Measurements from ENCODE around the gene BRAF. TPM values are rescaled to one million over a fixed set of nuclear protein-coding genes. Genes with fewer than 3 reads are reported as not detected.
"Not testable (repeated sequence)": the region's sequence is repeated elsewhere in the genome, so short reads cannot be mapped to it uniquely, and the experiment has no call there.

Gene BRAF
- polyA plus RNA-seq, 1 experiment: 8.9 TPM

DNA sequence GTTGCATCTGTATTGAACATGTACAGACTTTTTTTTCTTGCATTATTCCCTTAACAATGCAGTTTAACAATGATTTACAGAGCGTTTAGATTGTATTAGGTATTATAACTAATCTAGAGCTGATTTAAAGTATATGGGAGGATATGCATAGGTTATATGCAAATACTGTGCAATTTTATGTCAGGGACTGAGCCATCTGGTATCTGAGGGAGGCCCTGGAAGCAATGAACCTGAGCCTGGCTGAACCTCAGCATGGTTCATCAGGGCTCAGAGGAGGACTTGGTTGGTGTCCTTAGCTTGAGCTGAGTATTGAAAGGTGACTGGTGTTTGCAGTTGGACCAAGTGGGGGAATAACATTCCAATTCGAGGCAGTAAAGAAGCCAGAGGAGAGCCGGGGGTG, 247.2 kb downstream of the BRAF start:
- Histone ChIP-seq H3K27me3 (ENCODE audit: control insufficient read depth, insufficient read depth, low read length) (no peaks in the 10 kb centered on the region), H3K36me3 (ENCODE audit: control insufficient read depth, insufficient read depth, low read length) (peaks cover 3% of the 10 kb centered on the region), H3K4me3 (ENCODE audit: low read depth, low read length) (no peak overlapping the region)
- ChIA-PET CTCF (no interaction called here), POLR2A (no interaction called here)
- TF ChIP-seq, protein P1, sequence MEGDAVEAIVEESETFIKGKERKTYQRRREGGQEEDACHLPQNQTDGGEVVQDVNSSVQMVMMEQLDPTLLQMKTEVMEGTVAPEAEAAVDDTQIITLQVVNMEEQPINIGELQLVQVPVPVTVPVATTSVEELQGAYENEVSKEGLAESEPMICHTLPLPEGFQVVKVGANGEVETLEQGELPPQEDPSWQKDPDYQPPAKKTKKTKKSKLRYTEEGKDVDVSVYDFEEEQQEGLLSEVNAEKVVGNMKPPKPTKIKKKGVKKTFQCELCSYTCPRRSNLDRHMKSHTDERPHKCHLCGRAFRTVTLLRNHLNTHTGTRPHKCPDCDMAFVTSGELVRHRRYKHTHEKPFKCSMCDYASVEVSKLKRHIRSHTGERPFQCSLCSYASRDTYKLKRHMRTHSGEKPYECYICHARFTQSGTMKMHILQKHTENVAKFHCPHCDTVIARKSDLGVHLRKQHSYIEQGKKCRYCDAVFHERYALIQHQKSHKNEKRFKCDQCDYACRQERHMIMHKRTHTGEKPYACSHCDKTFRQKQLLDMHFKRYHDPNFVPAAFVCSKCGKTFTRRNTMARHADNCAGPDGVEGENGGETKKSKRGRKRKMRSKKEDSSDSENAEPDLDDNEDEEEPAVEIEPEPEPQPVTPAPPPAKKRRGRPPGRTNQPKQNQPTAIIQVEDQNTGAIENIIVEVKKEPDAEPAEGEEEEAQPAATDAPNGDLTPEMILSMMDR (IDR thresholded peaks at IDR 0.05; ENCODE audit: insufficient read depth, low read depth, low read length): no peak
- DNase-seq (ENCODE audit: low read depth): no peak

DNA sequence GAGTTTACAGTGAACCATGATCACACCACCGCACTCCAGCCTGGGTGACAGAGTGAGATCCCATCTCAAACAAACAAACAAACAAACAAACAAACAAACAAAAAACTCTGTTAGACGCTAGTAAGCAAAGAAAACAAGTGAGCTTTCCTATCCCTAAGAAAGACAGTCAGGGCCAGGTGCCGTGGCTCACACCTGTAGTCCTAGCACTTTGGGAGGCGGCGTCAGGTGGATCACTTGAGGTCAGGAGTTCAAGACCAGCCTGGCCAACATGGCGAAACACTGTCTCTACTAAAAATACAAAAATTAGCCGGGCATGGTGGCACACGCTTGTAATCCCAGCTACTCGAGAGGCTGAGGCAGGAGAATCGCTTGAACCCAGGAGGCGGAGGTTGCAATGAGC, 247.8 kb downstream of the BRAF start:
- POLR2A ChIA-PET, CTCF ChIA-PET: not testable (repeated sequence)

DNA sequence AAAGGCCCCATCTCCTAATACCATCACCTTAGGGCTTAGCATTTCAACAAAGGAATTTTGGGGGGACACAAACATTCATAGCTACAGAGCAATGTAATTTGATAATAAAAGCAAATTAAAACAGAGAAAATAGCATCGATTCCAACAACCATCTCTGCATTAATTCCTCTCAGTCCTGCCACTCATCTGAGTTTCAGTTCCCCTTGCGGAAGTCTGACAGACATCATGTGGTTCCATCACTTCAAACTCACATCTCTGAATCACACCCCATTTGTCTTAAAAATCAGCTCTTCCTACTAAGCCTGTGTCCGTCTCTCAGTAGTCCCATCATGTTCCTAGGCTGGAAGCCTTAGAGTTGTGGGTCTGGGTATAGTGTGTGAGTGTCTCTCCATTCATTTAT, 248.4 kb downstream of the BRAF start:
- ChIA-PET CTCF (interaction anchor here (1.0 to 2.3 kb wide), 2 partner anchors 9 to 46 kb away, joined by 3 to 21 read pairs; no protein-coding TSS in a partner anchor), POLR2A (no interaction called here)
- H3K36me3 ChIP-seq (ENCODE audit: control insufficient read depth, insufficient read depth, low read length): peaks cover 3% of the 10 kb centered on the region
- no peak overlapping the region for H3K4me3 ChIP-seq (ENCODE audit: low read depth, low read length)
- H3K27me3 ChIP-seq (ENCODE audit: control insufficient read depth, insufficient read depth, low read length): no peaks in the 10 kb centered on the region
- TF ChIP-seq, protein P1 (IDR thresholded peaks at IDR 0.05; ENCODE audit: insufficient read depth, low read depth, low read length): no peak
- no peak for DNase-seq (ENCODE audit: low read depth)

More for the DNA sequence above, 247.8 kb downstream of the BRAF start:
- H3K27me3 ChIP-seq (ENCODE audit: control insufficient read depth, insufficient read depth, low read length); H3K4me3 ChIP-seq (ENCODE audit: low read depth, low read length); DNase-seq (ENCODE audit: low read depth); H3K36me3 ChIP-seq (ENCODE audit: control insufficient read depth, insufficient read depth, low read length): not testable (repeated sequence)

DNA sequence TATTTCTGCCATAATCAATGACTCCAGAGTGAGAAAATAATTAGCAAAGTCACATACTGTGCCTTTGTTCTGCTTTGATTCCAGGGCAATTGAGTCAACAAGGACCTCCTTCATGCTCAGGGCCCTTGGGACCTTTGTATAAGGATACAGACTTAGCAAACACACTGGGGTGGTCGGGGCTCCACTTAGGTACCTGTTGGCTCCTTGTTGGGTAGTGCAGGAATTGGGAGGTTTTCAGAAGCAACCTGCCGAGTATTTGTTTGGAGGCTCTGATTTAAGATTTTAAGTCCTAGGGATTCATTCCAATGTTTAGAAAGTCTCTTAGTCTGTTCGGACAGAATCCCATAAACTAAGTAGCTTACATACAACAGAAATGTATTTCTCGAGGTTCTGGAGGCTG, 249.0 kb downstream of the BRAF start:
- no peak for DNase-seq (ENCODE audit: low read depth)
- Histone ChIP-seq H3K36me3 (ENCODE audit: control insufficient read depth, insufficient read depth, low read length) (peaks cover under 1% of the 10 kb centered on the region), H3K4me3 (ENCODE audit: low read depth, low read length) (no peak overlapping the region), H3K27me3 (ENCODE audit: control insufficient read depth, insufficient read depth, low read length) (no peaks in the 10 kb centered on the region)
- TF ChIP-seq, protein P1 (IDR thresholded peaks at IDR 0.05; ENCODE audit: insufficient read depth, low read depth, low read length): no peak
- ChIA-PET POLR2A (no interaction called here), CTCF (interaction anchor here (0.9 to 3.3 kb wide), 8 partner anchors 9 to 974 kb away, joined by 3 to 21 read pairs (median 6); no protein-coding TSS in a partner anchor)

DNA sequence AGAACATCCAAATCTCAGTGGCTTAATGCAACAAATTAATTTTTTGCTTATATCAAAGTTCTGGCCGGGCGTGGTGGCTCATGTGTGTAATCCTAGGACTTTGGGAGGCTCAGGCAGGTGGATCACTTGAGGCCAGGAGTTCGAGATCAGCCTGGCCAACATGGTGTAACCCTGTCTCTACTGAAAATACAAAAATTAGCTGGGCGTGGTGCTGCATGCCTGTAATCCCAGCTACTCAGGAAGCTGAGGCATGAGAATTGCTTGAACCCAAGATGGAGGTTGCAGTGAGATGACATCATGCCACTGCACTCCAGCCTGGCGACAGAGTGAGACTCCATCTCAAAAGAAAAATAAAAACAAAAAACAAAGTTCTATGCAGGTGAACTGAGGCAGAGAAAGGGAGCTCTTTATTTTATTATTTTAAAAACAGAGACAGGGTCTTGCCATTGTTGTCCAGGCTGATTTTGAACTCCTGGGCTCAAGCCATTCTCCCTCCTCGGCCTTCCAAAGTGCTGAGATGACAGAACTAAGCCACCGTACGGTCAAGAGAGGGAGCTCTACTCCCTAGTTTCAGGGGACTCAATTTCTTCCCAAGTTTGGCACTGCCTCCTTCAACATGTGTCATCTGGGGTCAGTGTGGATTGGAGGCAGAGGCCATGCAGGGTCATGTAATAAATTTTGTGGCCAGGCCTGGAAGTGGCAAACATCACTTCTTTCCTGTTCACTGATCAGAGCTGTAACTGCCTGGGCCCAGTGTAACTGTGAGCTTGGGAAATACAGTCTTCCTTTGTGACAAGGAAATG, 249.6 kb downstream of the BRAF start:
- H3K4me3 ChIP-seq (ENCODE audit: low read depth, low read length): no peak overlapping the region
- DNase-seq (ENCODE audit: low read depth): no peak
- TF ChIP-seq, protein P1 (IDR thresholded peaks at IDR 0.05; ENCODE audit: insufficient read depth, low read depth, low read length): peak; percentile 64
- no peaks in the 10 kb centered on the region for H3K27me3 ChIP-seq (ENCODE audit: control insufficient read depth, insufficient read depth, low read length)
- CTCF ChIA-PET: interaction anchor here (0.6 to 3.3 kb wide), 11 partner anchors 10 to 975 kb away, joined by 3 to 21 read pairs (median 5); no protein-coding TSS in a partner anchor
- POLR2A ChIA-PET: interaction anchor here (0.6 kb wide), 1 partner anchor 21 kb away, joined by 3 read pairs; no protein-coding TSS in a partner anchor
- H3K36me3 ChIP-seq (ENCODE audit: control insufficient read depth, insufficient read depth, low read length): no peaks in the 10 kb centered on the region; the same call in none of the 2 replicates
